H1 (cell line): ENCODE measurements around the gene ISOC2. TPM values are rescaled to one million over a fixed set of nuclear protein-coding genes. Genes with fewer than 3 reads are reported as not detected.

Source experiments
- CTCF ChIA-PET: fragments of 300-600 bp; sonication (Branson Sonifier 250); formaldehyde crosslinking; loops from one replicate; lab custom pipeline; 2021; ENCODE audit not compliant: partially characterized antibody; lab: Charles Lee
- POLR2A ChIA-PET: fragments of 300-600 bp; sonication (Branson Sonifier 250); formaldehyde crosslinking; loops from one replicate; lab custom pipeline; 2021; ENCODE audit warnings: inconsistent platforms; ENCODE audit not compliant: partially characterized antibody; lab: Charles Lee
- DNase-seq, 2 experiments: peaks; one replicate each; pipeline versions ENCODE4 v3.0.0 to v3.0.0-alpha.2; 2010 to 2022; ENCODE audit warnings: low spot score in 2 of 2, low read depth in 1 of 2, mixed read lengths in 1 of 2
- FAIRE-seq: peaks from 2 replicates; lab custom pipeline; 2011; peaks lifted over from hg19 to GRCh38; lab: Jason Lieb, UNC
- H2AFZ ChIP-seq: 2 replicates; pipeline ENCODE4 v1.8.1; 2012; ENCODE audit warnings: low read length, inconsistent platforms
- H2AK5ac ChIP-seq: 2 replicates; pipeline ENCODE4 v1.6.1; 2013; ENCODE audit warnings: low read depth, low read length
- H2BK120ac ChIP-seq: replicated peaks from 2 replicates; pipeline ENCODE3; 2013; ENCODE audit warnings: low read depth, low read length, inconsistent platforms
- H2BK12ac ChIP-seq: 2 replicates; pipeline ENCODE4 v1.6.1; 2013; ENCODE audit warnings: low read depth, low read length
- H2BK15ac ChIP-seq: 2 replicates; pipeline ENCODE4 v1.6.1; 2013; ENCODE audit warnings: low read length
- H2BK20ac ChIP-seq: 2 replicates; pipeline ENCODE4 v1.6.1; 2013; ENCODE audit warnings: low read length
- H2BK5ac ChIP-seq: 2 replicates; pipeline ENCODE4 v1.6.1; 2013; ENCODE audit warnings: low read depth, low read length
- H3K14ac ChIP-seq: 2 replicates; pipeline ENCODE4 v1.6.1; 2013; ENCODE audit warnings: inconsistent platforms; ENCODE audit not compliant: insufficient read length
- H3K18ac ChIP-seq: 2 replicates; pipeline ENCODE4 v1.6.1; 2013; ENCODE audit warnings: low read length; ENCODE audit errors: extremely low read depth
- H3K23ac ChIP-seq: 2 replicates; pipeline ENCODE4 v1.6.1; 2013; ENCODE audit warnings: inconsistent platforms; ENCODE audit not compliant: insufficient read length
- H3K23me2 ChIP-seq: 2 replicates; pipeline ENCODE4 v1.6.1; 2013; ENCODE audit warnings: low read depth, low read length
- H3K27ac ChIP-seq: 2 replicates; pipeline ENCODE4 v1.6.1; 2011; ENCODE audit warnings: low read depth, low read length, inconsistent platforms
- H3K27me3 ChIP-seq, 4 experiments: replicated peaks in 1 of 4; 1 replicate in 1 of 4; 2 replicates in 3 of 4; pipeline versions ENCODE4 v1.6.1 to v1.8.1; 2011 to 2013; ENCODE audit warnings: low read length in 3 of 4, mild to moderate bottlenecking in 3 of 4, inconsistent platforms in 2 of 4, mixed read lengths in 2 of 4, moderate library complexity in 1 of 4; ENCODE audit not compliant: control insufficient read depth in 3 of 4, insufficient read depth in 3 of 4; ENCODE audit errors: extremely low read depth in 1 of 4
- H3K36me3 ChIP-seq, 4 experiments: 2 replicates each; pipeline versions ENCODE4 v1.6.1 to v1.8.1; 2011 to 2013; ENCODE audit warnings: mild to moderate bottlenecking in 4 of 4, low read length in 3 of 4, moderate library complexity in 2 of 4, control low read depth in 1 of 4, inconsistent platforms in 1 of 4; ENCODE audit not compliant: insufficient read depth in 4 of 4, control insufficient read depth in 2 of 4
- H3K4ac ChIP-seq: replicated peaks from 2 replicates; pipeline ENCODE3; 2013; ENCODE audit warnings: low read length, low read depth, mixed read lengths, inconsistent platforms; ENCODE audit not compliant: insufficient read length
- H3K4me1 ChIP-seq, 4 experiments: replicated peaks in 1 of 4; 1 replicate in 1 of 4; 2 replicates in 3 of 4; pipeline versions ENCODE4 v1.6.1 to v1.8.1; 2011 to 2013; ENCODE audit warnings: low read length in 3 of 4, inconsistent platforms in 2 of 4, mixed read lengths in 1 of 4; ENCODE audit not compliant: insufficient read depth in 4 of 4, control insufficient read depth in 3 of 4
- H3K4me2 ChIP-seq, 2 experiments: 2 replicates each; pipeline versions ENCODE4 v1.6.1 to v1.8.1; 2011 to 2013; ENCODE audit warnings: low read depth in 2 of 2, low read length in 2 of 2, control low read depth in 1 of 2, inconsistent platforms in 1 of 2, mild to moderate bottlenecking in 1 of 2; ENCODE audit not compliant: insufficient read depth in 1 of 2
- H3K4me3 ChIP-seq, 4 experiments: fragments of 200-600, 300-600 bp in 1 of 4; sonication (generic), shearing (Covaris generic), sonication (Bioruptor Twin) in 1 of 4; 2 replicates each; pipeline versions ENCODE4 v1.5.1 to v1.8.1; 2011 to 2016; ENCODE audit warnings: low read length in 4 of 4, low read depth in 3 of 4, control low read depth in 2 of 4, inconsistent platforms in 2 of 4, mild to moderate bottlenecking in 2 of 4, mixed read lengths in 1 of 4, moderate library complexity in 1 of 4; ENCODE audit not compliant: insufficient read depth in 2 of 4; ENCODE audit errors: extremely low read depth in 1 of 4
- H3K56ac ChIP-seq: replicated peaks from 2 replicates; pipeline ENCODE3; 2013; ENCODE audit warnings: low read depth, mild to moderate bottlenecking, mixed read lengths, low read length, inconsistent platforms; ENCODE audit not compliant: insufficient read length
- H3K79me1 ChIP-seq: 2 replicates; pipeline ENCODE4 v1.6.1; 2013; ENCODE audit warnings: low read depth, low read length, control low read depth
- H3K79me2 ChIP-seq, 2 experiments: 2 replicates each; pipeline versions ENCODE4 v1.6.1 to v1.8.1; 2012 to 2013; ENCODE audit warnings: low read length in 2 of 2, mild to moderate bottlenecking in 2 of 2, inconsistent platforms in 1 of 2; ENCODE audit not compliant: insufficient read depth in 2 of 2, control insufficient read depth in 1 of 2
- H3K9ac ChIP-seq, 4 experiments: replicated peaks in 1 of 4; 1 replicate in 1 of 4; 2 replicates in 3 of 4; pipeline versions ENCODE4 v1.6.1 to v1.8.1; 2011 to 2013; ENCODE audit warnings: low read depth in 3 of 4, low read length in 3 of 4, control low read depth in 2 of 4, mild to moderate bottlenecking in 2 of 4, moderate library complexity in 2 of 4, inconsistent platforms in 1 of 4; ENCODE audit errors: extremely low read depth in 1 of 4
- H3K9me3 ChIP-seq, 2 experiments: 2 replicates each; pipeline versions ENCODE4 v1.6.1 to v1.8.1; 2012 to 2013; ENCODE audit warnings: mild to moderate bottlenecking in 2 of 2, moderate library complexity in 2 of 2, control low read depth in 1 of 2, inconsistent platforms in 1 of 2, low read depth in 1 of 2, low read length in 1 of 2, mixed read lengths in 1 of 2; ENCODE audit not compliant: insufficient read depth in 2 of 2
- H4K20me1 ChIP-seq, 2 experiments: replicated peaks in 1 of 2; 2 replicates each; pipeline versions ENCODE3 to v1.8.1; 2011 to 2013; ENCODE audit warnings: inconsistent platforms in 2 of 2, low read length in 2 of 2, mild to moderate bottlenecking in 1 of 2; ENCODE audit not compliant: insufficient read depth in 2 of 2, control insufficient read depth in 1 of 2
- H4K5ac ChIP-seq: 2 replicates; pipeline ENCODE4 v1.6.1; 2013; ENCODE audit warnings: low read length, low read depth, mixed read lengths, inconsistent platforms; ENCODE audit not compliant: insufficient read length
- H4K8ac ChIP-seq: 2 replicates; pipeline ENCODE4 v1.8.0; 2013; ENCODE audit warnings: mild to moderate bottlenecking, moderate library complexity, low read length, inconsistent platforms; ENCODE audit not compliant: insufficient read depth; ENCODE audit errors: extremely low read depth
- H4K91ac ChIP-seq: replicated peaks from 2 replicates; pipeline ENCODE3; 2013; ENCODE audit warnings: low read length, mixed read lengths, inconsistent platforms; ENCODE audit not compliant: insufficient read length
- ATF2 ChIP-seq: IDR thresholded peaks from 2 replicates; pipeline ENCODE4 v1.6.1; 2012; ENCODE audit warnings: low read length, inconsistent platforms
- CEBPB ChIP-seq: IDR thresholded peaks from 2 replicates; pipeline ENCODE4 v1.6.1; 2012; ENCODE audit warnings: low read depth, low read length
- FOSL1 ChIP-seq: IDR thresholded peaks from 2 replicates; pipeline ENCODE4 v1.6.1; 2011; ENCODE audit warnings: mild to moderate bottlenecking, low read depth, low read length, moderate library complexity; ENCODE audit not compliant: insufficient read depth
- KDM1A ChIP-seq: fragments of 200-600, 300-600 bp; sonication (generic); IDR thresholded peaks from 2 replicates; pipeline ENCODE4 v1.7.1; 2016; ENCODE audit warnings: mild to moderate bottlenecking, low read length, borderline replicate concordance
- KDM5A ChIP-seq: fragments of 200-600 bp; IDR thresholded peaks from 2 replicates; pipeline ENCODE4 v1.7.1; 2012; ENCODE audit warnings: mild to moderate bottlenecking, low read length, inconsistent platforms, mixed read lengths
- MAX ChIP-seq: IDR thresholded peaks from 2 replicates; pipeline ENCODE4 v1.6.1; 2012; ENCODE audit warnings: inconsistent platforms
- SAP30 ChIP-seq: fragments of 300-600 bp; sonication (generic); IDR thresholded peaks from 2 replicates; pipeline ENCODE4 v1.7.1; 2012; ENCODE audit warnings: low read length, moderate library complexity, mild to moderate bottlenecking, inconsistent platforms; ENCODE audit not compliant: insufficient read depth, insufficient replicate concordance
- TAF7 ChIP-seq: optimal IDR thresholded peaks from 2 replicates; pipeline ENCODE3; 2011; ENCODE audit warnings: low read depth, mild to moderate bottlenecking, inconsistent platforms, low read length, moderate library complexity, borderline replicate concordance
- WGBS, 2 experiments: shearing (Covaris generic) in 1 of 2; methylation state at CpG; one replicate each; pipeline versions ENCODE4 v1.1.6 to v1.1.7; 2013 to 2015; ENCODE audit warnings: low lambda C conversion rate in 2 of 2, mixed read lengths in 2 of 2, inconsistent platforms in 1 of 2, low coverage in 1 of 2, missing lambda C conversion rate in 1 of 2; ENCODE audit not compliant: insufficient replicate concordance in 2 of 2, insufficient coverage in 1 of 2, insufficient read length in 1 of 2; ENCODE audit errors: extremely low coverage in 1 of 2, missing lambda C conversion rate in 1 of 2; 5-methylcytosine and 5-hydroxymethylcytosine counted together
- polyA plus RNA-seq, 7 experiments: library from polyadenylated mRNA; depleted of rRNA in 3 of 7; stranded (reverse) in 5 of 7; unstranded in 2 of 7; fragments of >200 nt in 5 of 7; fragments of 200-250 nt in 2 of 7; gene quantifications; 1 replicate in 5 of 7; 2 replicates in 1 of 7; 4 replicates in 1 of 7; pipeline versions ENCODE4 v1.2.1 to v1.2.3, GENCODE V29; 2011 to 2013; ENCODE audit warnings: missing spikeins in 2 of 7, mixed read lengths in 2 of 7
- total RNA-seq: library from RNA; stranded (reverse); fragmentation: NEBNext Ultra II Directional; extraction: Animal tissue kit (Norgen Biotek cat#: 25700); gene quantifications from 2 replicates; pipeline ENCODE4 v1.2.1, GENCODE V29; 2021

ISOC2 gene
- total and polyA plus RNA-seq, 2 of the 8 experiments (the other 6 are each of a cell fraction or from before 2014, with no cell fraction given), result 96.9 to 152 TPM

GRCh38 chr19:55482156-55482961 lies 20.9 kb upstream of the ISOC2 start:
- POLR2A ChIA-PET, result interaction anchor here (0.6 to 4.9 kb wide), 6 partner anchors 8 to 22 kb away, joined by 3 to 27 read pairs (median 4); no protein-coding TSS in a partner anchor
- 89% methylated on average over 40 of the region's 83 CpGs; no CpG with 5 or more reads in 1 of the 2 experiments for WGBS, 2 experiments
- FAIRE-seq, result no peak
- no peak for TF ChIP-seq FOSL1
- no peak for TF ChIP-seq CEBPB
- TF ChIP-seq SAP30, result no peak
- TF ChIP-seq ATF2, result no peak
- no peak for TF ChIP-seq KDM1A
- TF ChIP-seq MAX, result peak; percentile 73
- no peak for TF ChIP-seq TAF7
- no peak for TF ChIP-seq KDM5A

More at GRCh38 chr19:55482156-55482961, 20.9 kb upstream of the ISOC2 start:
- H2AFZ ChIP-seq, result no peak overlapping the region
- H3K4me2 ChIP-seq, result peak overlapping the region in 1 of 2 experiments; percentile 53; a peak in 2 of 4 replicates
- CTCF ChIA-PET, result interaction anchor here (0.6 to 3.9 kb wide), 7 partner anchors 9 to 150 kb away, joined by 3 to 21 read pairs (median 5); no protein-coding TSS in a partner anchor
- H4K5ac ChIP-seq, result no peak overlapping the region
- peak overlapping the region; percentile 42 for H4K8ac ChIP-seq
- H3K27me3 ChIP-seq, result no peaks in the 10 kb centered on the region
- peaks cover 8% of the 10 kb centered on the region; the same call in 1 of the 2 replicates for H3K23me2 ChIP-seq
- no peak overlapping the region for H3K27ac ChIP-seq
- H4K20me1 ChIP-seq, result peaks cover 0 to 6% of the 10 kb centered on the region in 2 experiments
- peak overlapping the region; percentile 80; the same call in 1 of the 2 replicates for H2BK12ac ChIP-seq
- no peak overlapping the region for H3K23ac ChIP-seq
- H2BK15ac ChIP-seq, result peak overlapping the region; percentile 81; the same call in 1 of the 2 replicates
- no peak overlapping the region; a peak in 1 of 8 replicates for H3K4me3 ChIP-seq
- peaks cover 0 to 23% of the 10 kb centered on the region in 2 experiments; a peak in 2 of 4 replicates for H3K79me2 ChIP-seq
- peaks cover 13% of the 10 kb centered on the region for H3K79me1 ChIP-seq
- H2BK120ac ChIP-seq, result no peak overlapping the region
- no peak overlapping the region for H3K14ac ChIP-seq
- H2BK20ac ChIP-seq, result peak overlapping the region; percentile 48; the same call in 1 of the 2 replicates
- H4K91ac ChIP-seq, result no peak overlapping the region
- H3K9me3 ChIP-seq, result no peaks in the 10 kb centered on the region
- no peak overlapping the region for H3K9ac ChIP-seq
- 0 out of 2 replicates have a peak overlapping the region, but pooled peaks have one; percentile 48 for H2AK5ac ChIP-seq
- DNase-seq, result peak in 1 of 2 experiments; percentile 71
- H2BK5ac ChIP-seq, result no peak overlapping the region
- H3K36me3 ChIP-seq, result peaks cover 0 to 10% (median 0%) of the 10 kb centered on the region in 4 experiments; a peak in 2 of 8 replicates
- no peak overlapping the region for H3K4ac ChIP-seq
- H3K56ac ChIP-seq, result no peak overlapping the region
- peaks cover 0 to 30% (median 21%) of the 10 kb centered on the region in 4 experiments; a peak in 6 of 7 replicates for H3K4me1 ChIP-seq
- H3K18ac ChIP-seq, result no peak overlapping the region; the same call in 1 of the 2 replicates
